Stimulated activated effector memory CD8-positive, alpha-beta T cell treated with anti-CD3 and anti-CD28 coated beads, Interleukin-12 subunit alpha, Interleukin-12 subunit beta, amount 100 ng/mL, for 72 hours (primary cell): ENCODE measurements around the gene EPB42.

Experiments
- ATAC-seq: fragments of 150-1000 bp; cut with Tn5 transposase; 2 replicates; pipeline ENCODE4 v1.10.0; 2021
- DNase-seq, 2 donors: peaks; one replicate each; pipeline ENCODE4 v3.0.0; 2021 to 2022; ENCODE audit warnings: low spot score in 2 of 2
- H3K27ac Mint-ChIP-seq: one replicate; pipeline ENCODE4 v1.8.0; 2022; ENCODE audit warnings: mild to moderate bottlenecking, mixed read lengths
- H3K36me3 Mint-ChIP-seq: one replicate; pipeline ENCODE4 v1.8.0; 2022; ENCODE audit warnings: mild to moderate bottlenecking, mixed read lengths
- H3K4me1 Mint-ChIP-seq: one replicate; pipeline ENCODE4 v1.8.0; 2022; ENCODE audit warnings: mixed read lengths
- H3K4me3 Mint-ChIP-seq: one replicate; pipeline ENCODE4 v1.8.0; 2022; ENCODE audit warnings: mild to moderate bottlenecking, mixed read lengths
- H3K9me3 Mint-ChIP-seq: one replicate; pipeline ENCODE4 v1.8.0; 2022; ENCODE audit warnings: mixed read lengths

Gene EPB42

GRCh38 chr15:43150191-43150929 is 70.5 kb downstream of the EPB42 start:
- H3K4me3 Mint-ChIP-seq: no peak overlapping the region
- no peak overlapping the region for H3K27ac Mint-ChIP-seq
- no peaks in the 10 kb centered on the region for H3K9me3 Mint-ChIP-seq
- no peak for ATAC-seq
- no peak for DNase-seq
- peaks cover 92% of the 10 kb centered on the region for H3K36me3 Mint-ChIP-seq
- peaks cover 15% of the 10 kb centered on the region for H3K4me1 Mint-ChIP-seq
